Measurements from ENCODE around the gene SPRR1A.

The SPRR1A gene

DNA sequence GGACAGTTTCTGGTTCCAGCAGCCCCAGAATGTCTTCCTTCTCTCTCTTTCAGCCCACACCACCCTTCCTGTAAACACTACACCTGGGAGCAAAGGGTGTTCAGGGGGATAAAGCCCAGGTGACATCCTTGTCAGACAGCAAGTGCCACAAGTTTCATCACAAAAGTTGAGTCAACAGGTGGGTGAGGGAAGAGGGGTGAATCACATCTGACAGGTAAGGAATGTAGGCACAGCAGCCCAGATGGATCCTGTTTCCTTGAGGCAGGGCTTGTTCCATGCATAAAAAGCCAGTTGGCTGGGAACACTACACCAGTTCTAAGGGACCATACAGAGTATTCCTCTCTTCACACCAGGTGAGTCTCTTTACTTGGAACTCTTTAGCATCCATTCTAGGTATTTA is 47.0 kb downstream of the SPRR1A start, which contains the start of gene SPRR1B:
SPRR1B (plus strand) TSS at position 309 of the 400 bp plus-strand sequence. CDS start 1,143 bp downstream, outside the sequence.
- CTCF ChIA-PET, result no interaction called here
- DNase-seq (ENCODE audit: low read depth, low spot score), result no peak
- POLR2A ChIA-PET, result no interaction called here
- no peak for TF ChIP-seq CTCF (IDR thresholded peaks at IDR 0.05; ENCODE audit: insufficient read depth, low read length, missing control alignments)
- no peak within 1 kb of the TSS for H3K4me3 ChIP-seq (ENCODE audit: low read depth, low read length)

GRCh38 chr1:153032073-153032472 is 48.2 kb downstream of the SPRR1A start:
- ChIA-PET CTCF (interaction anchor here (0.9 kb wide), 1 partner anchor 162 kb away, joined by 3 read pairs; no protein-coding TSS in a partner anchor), POLR2A (no interaction called here)
- H3K4me3 ChIP-seq (ENCODE audit: low read depth, low read length), result no peak overlapping the region
- DNase-seq (ENCODE audit: low read depth, low spot score), result no peak
- no peak for TF ChIP-seq CTCF (IDR thresholded peaks at IDR 0.05; ENCODE audit: insufficient read depth, low read length, missing control alignments)

DNA sequence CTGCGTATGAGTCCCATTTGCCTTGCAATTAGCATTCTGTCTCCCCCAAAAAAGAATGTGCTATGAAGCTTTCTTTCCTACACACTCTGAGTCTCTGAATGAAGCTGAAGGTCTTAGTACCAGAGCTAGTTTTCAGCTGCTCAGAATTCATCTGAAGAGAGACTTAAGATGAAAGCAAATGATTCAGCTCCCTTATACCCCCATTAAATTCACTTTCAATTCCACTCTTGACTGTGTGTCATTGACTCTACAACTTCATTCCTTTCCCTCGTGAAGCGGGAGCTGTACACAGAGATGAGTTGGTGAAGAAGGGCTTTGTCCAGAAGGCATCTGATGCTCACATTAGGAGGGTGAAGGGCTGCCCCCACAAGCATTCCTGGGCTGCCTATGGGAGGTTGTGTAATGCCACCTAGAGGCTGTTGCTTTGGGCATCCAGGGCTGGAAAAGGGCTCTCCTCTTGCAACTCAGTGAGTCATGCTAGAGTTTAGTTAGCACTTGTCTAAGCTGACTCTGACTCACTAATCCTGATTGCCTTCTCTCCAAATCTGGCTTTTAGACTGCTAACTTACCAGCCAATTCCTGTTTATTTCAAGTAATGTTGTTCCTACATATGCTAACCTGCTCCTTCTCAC is 48.9 kb downstream of the SPRR1A start:
- DNase-seq (ENCODE audit: low read depth, low spot score), result peak; percentile 28
- peak; percentile 26 for TF ChIP-seq CTCF (IDR thresholded peaks at IDR 0.05; ENCODE audit: insufficient read depth, low read length, missing control alignments)
- no peak overlapping the region for H3K4me3 ChIP-seq (ENCODE audit: low read depth, low read length)
- CTCF ChIA-PET, result interaction anchor here (0.9 kb wide), 1 partner anchor 162 kb away, joined by 3 read pairs; no protein-coding TSS in a partner anchor
- POLR2A ChIA-PET, result no interaction called here

- TF ChIP-seq CTCF (IDR thresholded peaks at IDR 0.05; ENCODE audit: insufficient read depth, low read length, missing control alignments), result no peak
- ChIA-PET POLR2A (no interaction called here), CTCF (no interaction called here)
- no peak overlapping the region for H3K4me3 ChIP-seq (ENCODE audit: low read depth, low read length)
- no peak for DNase-seq (ENCODE audit: low read depth, low spot score)
Observed at GRCh38 chr1:153035211-153035610, 51.3 kb downstream of the SPRR1A start.

Measured in AG04449 (cell line).